Measurements from ENCODE around the gene KIAA1328. TPM values are rescaled to one million over a fixed set of nuclear protein-coding genes. Genes with fewer than 3 reads are reported as not detected.

The KIAA1328 gene
- polyA plus RNA-seq, 1 of the 3 experiments (the other 2 are of a cell fraction): 2.6 TPM

GRCh38 chr18:36903215-36903928, 74.4 kb downstream of the KIAA1328 start:
- Histone ChIP-seq H3K4me1 (ENCODE audit: control insufficient read depth in 1 of 2, insufficient read depth in 2 of 2, low read depth in 1 of 2, low read length in 1 of 2) (peaks cover 0 to 12% of the 10 kb centered on the region in 2 experiments; a peak in 1 of 4 replicates), H3F3A (replicated peaks; ENCODE audit: insufficient read depth) (peaks cover 7% of the 10 kb centered on the region), H3K9me2 (no peaks in the 10 kb centered on the region), H3K79me2 (ENCODE audit: insufficient read depth) (no peaks in the 10 kb centered on the region), H3K27ac (ENCODE audit: low read depth in 2 of 2, low read length in 1 of 2) (no peak overlapping the region), H4K20me1 (ENCODE audit: insufficient read depth) (no peaks in the 10 kb centered on the region), H3K4me3 (ENCODE audit: low read depth in 2 of 2, low read length in 1 of 2) (no peak overlapping the region), H2AFZ (ENCODE audit: low read depth) (no peak overlapping the region), H3K9me3 (0 out of 2 replicates have a peak, but pooled peaks cover 4% of the 10 kb centered on the region), H3K36me3 (replicated peaks in 1 of 2; ENCODE audit: control insufficient read depth in 1 of 2, insufficient read depth in 2 of 2, low read length in 1 of 2) (peaks cover 0 to 6% of the 10 kb centered on the region in 2 experiments), H3K4me2 (no peak overlapping the region), H3K27me3 (ENCODE audit: insufficient read depth) (no peaks in the 10 kb centered on the region), H3K9ac (no peak overlapping the region)
- ChIA-PET POLR2A (no interaction called here), CTCF (no interaction called here)
- 97% methylated on average over 3 of the region's 3 CpGs for WGBS (ENCODE audit: low lambda C conversion rate)
- TF ChIP-seq MAX (IDR thresholded peaks at IDR 0.05; ENCODE audit: low read depth): no peak
- TF ChIP-seq PBX3 (IDR thresholded peaks at IDR 0.05): no peak
- no peak for DNase-seq

- Histone ChIP-seq H3F3A (replicated peaks; ENCODE audit: insufficient read depth) (peaks cover 7% of the 10 kb centered on the region), H3K27ac (ENCODE audit: low read depth in 2 of 2, low read length in 1 of 2) (no peak overlapping the region), H4K20me1 (ENCODE audit: insufficient read depth) (no peaks in the 10 kb centered on the region), H3K9me2 (no peaks in the 10 kb centered on the region), H3K36me3 (replicated peaks in 1 of 2; ENCODE audit: control insufficient read depth in 1 of 2, insufficient read depth in 2 of 2, low read length in 1 of 2) (no peaks in the 10 kb centered on the region), H3K9ac (no peak overlapping the region), H3K79me2 (ENCODE audit: insufficient read depth) (no peaks in the 10 kb centered on the region), H3K4me2 (no peak overlapping the region), H3K9me3 (no peaks in the 10 kb centered on the region), H3K4me3 (ENCODE audit: low read depth in 2 of 2, low read length in 1 of 2) (no peak overlapping the region), H3K4me1 (ENCODE audit: control insufficient read depth in 1 of 2, insufficient read depth in 2 of 2, low read depth in 1 of 2, low read length in 1 of 2) (peaks cover 0 to 12% of the 10 kb centered on the region in 2 experiments; a peak in 1 of 4 replicates), H3K27me3 (ENCODE audit: insufficient read depth) (no peaks in the 10 kb centered on the region), H2AFZ (ENCODE audit: low read depth) (no peak overlapping the region)
- no peak for TF ChIP-seq CTCF (IDR thresholded peaks at IDR 0.05)
- TF ChIP-seq SIN3A (IDR thresholded peaks at IDR 0.05; ENCODE audit: borderline replicate concordance, low read depth, low read length): no peak
- no peak for TF ChIP-seq ZBTB33 (IDR thresholded peaks at IDR 0.05; ENCODE audit: borderline replicate concordance, low read depth)
- no peak for TF ChIP-seq MEF2A (IDR thresholded peaks at IDR 0.05; ENCODE audit: borderline replicate concordance, low read depth)
- no peak for TF ChIP-seq USF1 (IDR thresholded peaks at IDR 0.05; ENCODE audit: borderline replicate concordance, low read depth)
- TF ChIP-seq GABPA (IDR thresholded peaks at IDR 0.05; ENCODE audit: low read depth): no peak
- TF ChIP-seq MAX (IDR thresholded peaks at IDR 0.05; ENCODE audit: low read depth): no peak
- no peak for TF ChIP-seq TAF1 (IDR thresholded peaks at IDR 0.05; ENCODE audit: borderline replicate concordance, low read depth, low read length)
- TF ChIP-seq EZH2phosphoT487 (IDR thresholded peaks at IDR 0.05; ENCODE audit: borderline replicate concordance, low read depth): no peak
- TF ChIP-seq FOXJ3 (CRISPR knock-in tag; IDR thresholded peaks at IDR 0.05): no peak
- TF ChIP-seq JUND (IDR thresholded peaks at IDR 0.05): no peak
- TF ChIP-seq YY1 (IDR thresholded peaks at IDR 0.05; ENCODE audit: low read depth): no peak
- no peak for TF ChIP-seq NRF1 (IDR thresholded peaks at IDR 0.05; ENCODE audit: low read depth, low read length)
- TF ChIP-seq NFIC (IDR thresholded peaks at IDR 0.05; ENCODE audit: borderline replicate concordance): no peak
- TF ChIP-seq MXI1 (IDR thresholded peaks at IDR 0.05; ENCODE audit: low read depth, low read length): no peak
- TF ChIP-seq TCF12 (IDR thresholded peaks at IDR 0.05): no peak
- TF ChIP-seq RAD21 (IDR thresholded peaks at IDR 0.05; ENCODE audit: low read length): no peak
- no peak for TF ChIP-seq SMC3 (IDR thresholded peaks at IDR 0.05; ENCODE audit: low read depth, low read length)
- no peak for TF ChIP-seq RFX5 (IDR thresholded peaks at IDR 0.05; ENCODE audit: low read length)
- ChIA-PET CTCF (no interaction called here), POLR2A (no interaction called here)
- no peak for DNase-seq
Observed at GRCh38 chr18:36905571-36905970, 76.6 kb downstream of the KIAA1328 start.

Data from SK-N-SH (cell line).